Measurements from ENCODE around the gene LEF1.

LEF1 gene

GRCh38 chr4:108157655-108158054, 11.1 kb downstream of the LEF1 start:
- H2AFZ ChIP-seq (ENCODE audit: low read depth): no peak overlapping the region
- H3K4me2 ChIP-seq: no peak overlapping the region
- no peak overlapping the region for H3K4me3 ChIP-seq (IDR thresholded peaks at IDR 0.05; ENCODE audit: insufficient read depth, low read depth, low read length)
- H3K4me1 ChIP-seq (ENCODE audit: low read depth, poor library complexity, severe bottlenecking): peaks cover 42% of the 10 kb centered on the region
- H3K27ac ChIP-seq: no peak overlapping the region
- H3K27me3 ChIP-seq (ENCODE audit: insufficient read depth, low read depth): no peaks in the 10 kb centered on the region
- TF ChIP-seq CTCF (conservative IDR thresholded peaks at IDR 0.05; ENCODE audit: low read depth, low read length): no peak
- H3K9ac ChIP-seq: no peak overlapping the region
- no peaks in the 10 kb centered on the region for H3K36me3 ChIP-seq (ENCODE audit: insufficient read depth)
- no peaks in the 10 kb centered on the region for H4K20me1 ChIP-seq (ENCODE audit: insufficient read depth)
- H3K79me2 ChIP-seq (ENCODE audit: insufficient read depth, low read depth): 0 out of 2 replicates have a peak, but pooled peaks cover 3% of the 10 kb centered on the region

- peaks cover 35% of the 10 kb centered on the region for H3K4me1 ChIP-seq (ENCODE audit: low read depth, poor library complexity, severe bottlenecking)
- H3K27me3 ChIP-seq (ENCODE audit: insufficient read depth, low read depth): no peaks in the 10 kb centered on the region
- no peak overlapping the region for H2AFZ ChIP-seq (ENCODE audit: low read depth)
- no peak overlapping the region for H3K4me3 ChIP-seq (IDR thresholded peaks at IDR 0.05; ENCODE audit: insufficient read depth, low read depth, low read length)
- H3K4me2 ChIP-seq: no peak overlapping the region
- no peaks in the 10 kb centered on the region for H3K36me3 ChIP-seq (ENCODE audit: insufficient read depth)
- no peak for TF ChIP-seq CTCF (conservative IDR thresholded peaks at IDR 0.05; ENCODE audit: low read depth, low read length)
- H3K27ac ChIP-seq: no peak overlapping the region
- H3K9ac ChIP-seq: no peak overlapping the region
- H3K79me2 ChIP-seq (ENCODE audit: insufficient read depth, low read depth): 0 out of 2 replicates have a peak, but pooled peaks cover 3% of the 10 kb centered on the region
- no peaks in the 10 kb centered on the region for H4K20me1 ChIP-seq (ENCODE audit: insufficient read depth)
Measured at GRCh38 chr4:108156391-108156790, 12.3 kb downstream of the LEF1 start.

GRCh38 chr4:108155373-108155772, 13.4 kb downstream of the LEF1 start:
- H2AFZ ChIP-seq (ENCODE audit: low read depth): no peak overlapping the region
- 0 out of 2 replicates have a peak, but pooled peaks cover 3% of the 10 kb centered on the region for H3K79me2 ChIP-seq (ENCODE audit: insufficient read depth, low read depth)
- no peak overlapping the region for H3K4me2 ChIP-seq
- peaks cover 32% of the 10 kb centered on the region for H3K4me1 ChIP-seq (ENCODE audit: low read depth, poor library complexity, severe bottlenecking)
- no peak for TF ChIP-seq CTCF (conservative IDR thresholded peaks at IDR 0.05; ENCODE audit: low read depth, low read length)
- H3K36me3 ChIP-seq (ENCODE audit: insufficient read depth): no peaks in the 10 kb centered on the region
- no peak overlapping the region for H3K4me3 ChIP-seq (IDR thresholded peaks at IDR 0.05; ENCODE audit: insufficient read depth, low read depth, low read length)
- H4K20me1 ChIP-seq (ENCODE audit: insufficient read depth): no peaks in the 10 kb centered on the region
- H3K27ac ChIP-seq: no peak overlapping the region
- H3K27me3 ChIP-seq (ENCODE audit: insufficient read depth, low read depth): no peaks in the 10 kb centered on the region
- no peak overlapping the region for H3K9ac ChIP-seq

GRCh38 chr4:108152980-108153379, 15.8 kb downstream of the LEF1 start:
- no peaks in the 10 kb centered on the region for H3K36me3 ChIP-seq (ENCODE audit: insufficient read depth)
- H3K9ac ChIP-seq: no peak overlapping the region
- H4K20me1 ChIP-seq (ENCODE audit: insufficient read depth): no peaks in the 10 kb centered on the region
- H3K4me2 ChIP-seq: no peak overlapping the region
- no peak for TF ChIP-seq CTCF (conservative IDR thresholded peaks at IDR 0.05; ENCODE audit: low read depth, low read length)
- H3K79me2 ChIP-seq (ENCODE audit: insufficient read depth, low read depth): 0 out of 2 replicates have a peak, but pooled peaks cover 3% of the 10 kb centered on the region
- H3K27me3 ChIP-seq (ENCODE audit: insufficient read depth, low read depth): no peaks in the 10 kb centered on the region
- peaks cover 38% of the 10 kb centered on the region for H3K4me1 ChIP-seq (ENCODE audit: low read depth, poor library complexity, severe bottlenecking)
- no peak overlapping the region for H3K4me3 ChIP-seq (IDR thresholded peaks at IDR 0.05; ENCODE audit: insufficient read depth, low read depth, low read length)
- H2AFZ ChIP-seq (ENCODE audit: low read depth): no peak overlapping the region
- no peak overlapping the region for H3K27ac ChIP-seq

Measured in KMS-11 (cell line).